H1 (cell line): Measurements from ENCODE around the gene MAST2. TPM values are rescaled to one million over a fixed set of nuclear protein-coding genes. Genes with fewer than 3 reads are reported as not detected.

Source experiments
- CTCF ChIA-PET: fragments of 300-600 bp; sonication (Branson Sonifier 250); formaldehyde crosslinking; loops from one replicate; lab custom pipeline; 2021; ENCODE audit not compliant: partially characterized antibody; lab: Charles Lee
- POLR2A ChIA-PET: fragments of 300-600 bp; sonication (Branson Sonifier 250); formaldehyde crosslinking; loops from one replicate; lab custom pipeline; 2021; ENCODE audit warnings: inconsistent platforms; ENCODE audit not compliant: partially characterized antibody; lab: Charles Lee
- DNase-seq, 2 experiments: peaks; one replicate each; pipeline versions ENCODE4 v3.0.0 to v3.0.0-alpha.2; 2010 to 2022; ENCODE audit warnings: low spot score in 2 of 2, low read depth in 1 of 2, mixed read lengths in 1 of 2
- FAIRE-seq: peaks from 2 replicates; lab custom pipeline; 2011; peaks lifted over from hg19 to GRCh38; lab: Jason Lieb, UNC
- H2AFZ ChIP-seq: 2 replicates; pipeline ENCODE4 v1.8.1; 2012; ENCODE audit warnings: low read length, inconsistent platforms
- H2AK5ac ChIP-seq: 2 replicates; pipeline ENCODE4 v1.6.1; 2013; ENCODE audit warnings: low read depth, low read length
- H2BK120ac ChIP-seq: replicated peaks from 2 replicates; pipeline ENCODE3; 2013; ENCODE audit warnings: low read depth, low read length, inconsistent platforms
- H2BK12ac ChIP-seq: 2 replicates; pipeline ENCODE4 v1.6.1; 2013; ENCODE audit warnings: low read depth, low read length
- H2BK15ac ChIP-seq: 2 replicates; pipeline ENCODE4 v1.6.1; 2013; ENCODE audit warnings: low read length
- H2BK20ac ChIP-seq: 2 replicates; pipeline ENCODE4 v1.6.1; 2013; ENCODE audit warnings: low read length
- H2BK5ac ChIP-seq: 2 replicates; pipeline ENCODE4 v1.6.1; 2013; ENCODE audit warnings: low read depth, low read length
- H3K14ac ChIP-seq: 2 replicates; pipeline ENCODE4 v1.6.1; 2013; ENCODE audit warnings: inconsistent platforms; ENCODE audit not compliant: insufficient read length
- H3K18ac ChIP-seq: 2 replicates; pipeline ENCODE4 v1.6.1; 2013; ENCODE audit warnings: low read length; ENCODE audit errors: extremely low read depth
- H3K23ac ChIP-seq: 2 replicates; pipeline ENCODE4 v1.6.1; 2013; ENCODE audit warnings: inconsistent platforms; ENCODE audit not compliant: insufficient read length
- H3K23me2 ChIP-seq: 2 replicates; pipeline ENCODE4 v1.6.1; 2013; ENCODE audit warnings: low read depth, low read length
- H3K27ac ChIP-seq: 2 replicates; pipeline ENCODE4 v1.6.1; 2011; ENCODE audit warnings: low read depth, low read length, inconsistent platforms
- H3K27me3 ChIP-seq, 4 experiments: replicated peaks in 1 of 4; 1 replicate in 1 of 4; 2 replicates in 3 of 4; pipeline versions ENCODE4 v1.6.1 to v1.8.1; 2011 to 2013; ENCODE audit warnings: low read length in 3 of 4, mild to moderate bottlenecking in 3 of 4, inconsistent platforms in 2 of 4, mixed read lengths in 2 of 4, moderate library complexity in 1 of 4; ENCODE audit not compliant: control insufficient read depth in 3 of 4, insufficient read depth in 3 of 4; ENCODE audit errors: extremely low read depth in 1 of 4
- H3K36me3 ChIP-seq, 4 experiments: 2 replicates each; pipeline versions ENCODE4 v1.6.1 to v1.8.1; 2011 to 2013; ENCODE audit warnings: mild to moderate bottlenecking in 4 of 4, low read length in 3 of 4, moderate library complexity in 2 of 4, control low read depth in 1 of 4, inconsistent platforms in 1 of 4; ENCODE audit not compliant: insufficient read depth in 4 of 4, control insufficient read depth in 2 of 4
- H3K4ac ChIP-seq: replicated peaks from 2 replicates; pipeline ENCODE3; 2013; ENCODE audit warnings: low read length, low read depth, mixed read lengths, inconsistent platforms; ENCODE audit not compliant: insufficient read length
- H3K4me1 ChIP-seq, 4 experiments: replicated peaks in 1 of 4; 1 replicate in 1 of 4; 2 replicates in 3 of 4; pipeline versions ENCODE4 v1.6.1 to v1.8.1; 2011 to 2013; ENCODE audit warnings: low read length in 3 of 4, inconsistent platforms in 2 of 4, mixed read lengths in 1 of 4; ENCODE audit not compliant: insufficient read depth in 4 of 4, control insufficient read depth in 3 of 4
- H3K4me2 ChIP-seq, 2 experiments: 2 replicates each; pipeline versions ENCODE4 v1.6.1 to v1.8.1; 2011 to 2013; ENCODE audit warnings: low read depth in 2 of 2, low read length in 2 of 2, control low read depth in 1 of 2, inconsistent platforms in 1 of 2, mild to moderate bottlenecking in 1 of 2; ENCODE audit not compliant: insufficient read depth in 1 of 2
- H3K4me3 ChIP-seq, 4 experiments: fragments of 200-600, 300-600 bp in 1 of 4; sonication (generic), shearing (Covaris generic), sonication (Bioruptor Twin) in 1 of 4; 2 replicates each; pipeline versions ENCODE4 v1.5.1 to v1.8.1; 2011 to 2016; ENCODE audit warnings: low read length in 4 of 4, low read depth in 3 of 4, control low read depth in 2 of 4, inconsistent platforms in 2 of 4, mild to moderate bottlenecking in 2 of 4, mixed read lengths in 1 of 4, moderate library complexity in 1 of 4; ENCODE audit not compliant: insufficient read depth in 2 of 4; ENCODE audit errors: extremely low read depth in 1 of 4
- H3K56ac ChIP-seq: replicated peaks from 2 replicates; pipeline ENCODE3; 2013; ENCODE audit warnings: low read depth, mild to moderate bottlenecking, mixed read lengths, low read length, inconsistent platforms; ENCODE audit not compliant: insufficient read length
- H3K79me1 ChIP-seq: 2 replicates; pipeline ENCODE4 v1.6.1; 2013; ENCODE audit warnings: low read depth, low read length, control low read depth
- H3K79me2 ChIP-seq, 2 experiments: 2 replicates each; pipeline versions ENCODE4 v1.6.1 to v1.8.1; 2012 to 2013; ENCODE audit warnings: low read length in 2 of 2, mild to moderate bottlenecking in 2 of 2, inconsistent platforms in 1 of 2; ENCODE audit not compliant: insufficient read depth in 2 of 2, control insufficient read depth in 1 of 2
- H3K9ac ChIP-seq, 4 experiments: replicated peaks in 1 of 4; 1 replicate in 1 of 4; 2 replicates in 3 of 4; pipeline versions ENCODE4 v1.6.1 to v1.8.1; 2011 to 2013; ENCODE audit warnings: low read depth in 3 of 4, low read length in 3 of 4, control low read depth in 2 of 4, mild to moderate bottlenecking in 2 of 4, moderate library complexity in 2 of 4, inconsistent platforms in 1 of 4; ENCODE audit errors: extremely low read depth in 1 of 4
- H3K9me3 ChIP-seq, 2 experiments: 2 replicates each; pipeline versions ENCODE4 v1.6.1 to v1.8.1; 2012 to 2013; ENCODE audit warnings: mild to moderate bottlenecking in 2 of 2, moderate library complexity in 2 of 2, control low read depth in 1 of 2, inconsistent platforms in 1 of 2, low read depth in 1 of 2, low read length in 1 of 2, mixed read lengths in 1 of 2; ENCODE audit not compliant: insufficient read depth in 2 of 2
- H4K20me1 ChIP-seq, 2 experiments: replicated peaks in 1 of 2; 2 replicates each; pipeline versions ENCODE3 to v1.8.1; 2011 to 2013; ENCODE audit warnings: inconsistent platforms in 2 of 2, low read length in 2 of 2, mild to moderate bottlenecking in 1 of 2; ENCODE audit not compliant: insufficient read depth in 2 of 2, control insufficient read depth in 1 of 2
- H4K5ac ChIP-seq: 2 replicates; pipeline ENCODE4 v1.6.1; 2013; ENCODE audit warnings: low read length, low read depth, mixed read lengths, inconsistent platforms; ENCODE audit not compliant: insufficient read length
- H4K8ac ChIP-seq: 2 replicates; pipeline ENCODE4 v1.8.0; 2013; ENCODE audit warnings: mild to moderate bottlenecking, moderate library complexity, low read length, inconsistent platforms; ENCODE audit not compliant: insufficient read depth; ENCODE audit errors: extremely low read depth
- H4K91ac ChIP-seq: replicated peaks from 2 replicates; pipeline ENCODE3; 2013; ENCODE audit warnings: low read length, mixed read lengths, inconsistent platforms; ENCODE audit not compliant: insufficient read length
- ATF3 ChIP-seq: IDR thresholded peaks from 2 replicates; pipeline ENCODE4 v1.6.1; 2011; ENCODE audit warnings: low read depth, mild to moderate bottlenecking, low read length; ENCODE audit not compliant: insufficient read depth
- CBX5 ChIP-seq: fragments of 300-800, 300-1000 bp; sonication (generic); IDR thresholded peaks from 2 replicates; pipeline ENCODE4 v1.7.1; 2016; ENCODE audit warnings: antibody characterized with exemption, low read length, low read depth
- CEBPB ChIP-seq: IDR thresholded peaks from 2 replicates; pipeline ENCODE4 v1.6.1; 2012; ENCODE audit warnings: low read depth, low read length
- CHD2 ChIP-seq: IDR thresholded peaks from 2 replicates; pipeline ENCODE4 v1.6.1; 2012; ENCODE audit warnings: low read length, improper control_type of control experiment
- FOSL1 ChIP-seq: IDR thresholded peaks from 2 replicates; pipeline ENCODE4 v1.6.1; 2011; ENCODE audit warnings: mild to moderate bottlenecking, low read depth, low read length, moderate library complexity; ENCODE audit not compliant: insufficient read depth
- KDM1A ChIP-seq: fragments of 200-600, 300-600 bp; sonication (generic); IDR thresholded peaks from 2 replicates; pipeline ENCODE4 v1.7.1; 2016; ENCODE audit warnings: mild to moderate bottlenecking, low read length, borderline replicate concordance
- MAX ChIP-seq: IDR thresholded peaks from 2 replicates; pipeline ENCODE4 v1.6.1; 2012; ENCODE audit warnings: inconsistent platforms
- POLR2A ChIP-seq, 2 experiments: IDR thresholded peaks; 1 replicate in 1 of 2; 2 replicates in 1 of 2; pipeline ENCODE4 v1.6.1; 2011; ENCODE audit warnings: low read depth in 2 of 2, low read length in 2 of 2, mild to moderate bottlenecking in 2 of 2; ENCODE audit errors: control extremely low read depth in 1 of 2
- RNF2 ChIP-seq: fragments of 200-900, 300-1000 bp; sonication (generic); IDR thresholded peaks from 2 replicates; pipeline ENCODE4 v1.7.1; 2016; ENCODE audit warnings: borderline replicate concordance, low read depth, mild to moderate bottlenecking, antibody characterized with exemption, low read length; ENCODE audit not compliant: poor library complexity, severe bottlenecking; ENCODE audit errors: missing control alignments
- SAP30 ChIP-seq: fragments of 300-600 bp; sonication (generic); IDR thresholded peaks from 2 replicates; pipeline ENCODE4 v1.7.1; 2012; ENCODE audit warnings: low read length, moderate library complexity, mild to moderate bottlenecking, inconsistent platforms; ENCODE audit not compliant: insufficient read depth, insufficient replicate concordance
- SP2 ChIP-seq: IDR thresholded peaks from 2 replicates; pipeline ENCODE4 v1.6.1; 2012; ENCODE audit warnings: mild to moderate bottlenecking, low read length, inconsistent platforms
- TAF7 ChIP-seq: optimal IDR thresholded peaks from 2 replicates; pipeline ENCODE3; 2011; ENCODE audit warnings: low read depth, mild to moderate bottlenecking, inconsistent platforms, low read length, moderate library complexity, borderline replicate concordance
- YY1 ChIP-seq: IDR thresholded peaks from 2 replicates; pipeline ENCODE4 v1.6.1; 2011; ENCODE audit warnings: low read depth, mild to moderate bottlenecking, low read length
- ZNF274 ChIP-seq: IDR thresholded peaks from 2 replicates; pipeline ENCODE4 v1.7.0; 2012; ENCODE audit warnings: low read length, borderline replicate concordance; ENCODE audit errors: extremely low read depth
- WGBS, 2 experiments: shearing (Covaris generic) in 1 of 2; methylation state at CpG; one replicate each; pipeline versions ENCODE4 v1.1.6 to v1.1.7; 2013 to 2015; ENCODE audit warnings: low lambda C conversion rate in 2 of 2, mixed read lengths in 2 of 2, inconsistent platforms in 1 of 2, low coverage in 1 of 2, missing lambda C conversion rate in 1 of 2; ENCODE audit not compliant: insufficient replicate concordance in 2 of 2, insufficient coverage in 1 of 2, insufficient read length in 1 of 2; ENCODE audit errors: extremely low coverage in 1 of 2, missing lambda C conversion rate in 1 of 2; 5-methylcytosine and 5-hydroxymethylcytosine counted together
- polyA plus RNA-seq, 7 experiments: library from polyadenylated mRNA; depleted of rRNA in 3 of 7; stranded (reverse) in 5 of 7; unstranded in 2 of 7; fragments of >200 nt in 5 of 7; fragments of 200-250 nt in 2 of 7; gene quantifications; 1 replicate in 5 of 7; 2 replicates in 1 of 7; 4 replicates in 1 of 7; pipeline versions ENCODE4 v1.2.1 to v1.2.3, GENCODE V29; 2011 to 2013; ENCODE audit warnings: missing spikeins in 2 of 7, mixed read lengths in 2 of 7
- total RNA-seq: library from RNA; stranded (reverse); fragmentation: NEBNext Ultra II Directional; extraction: Animal tissue kit (Norgen Biotek cat#: 25700); gene quantifications from 2 replicates; pipeline ENCODE4 v1.2.1, GENCODE V29; 2021

Gene MAST2
- total and polyA plus RNA-seq, 2 of the 8 experiments (the other 6 are each of a cell fraction or from before 2014, with no cell fraction given): 20.5 to 35.4 TPM

GRCh38 chr1:45945426-45945825 is 142.0 kb downstream of the MAST2 start:
- WGBS, 2 experiments: 88% methylated on average over 2 of the region's 2 CpGs; no CpG with 5 or more reads in 1 of the 2 experiments
- Histone ChIP-seq H2BK5ac (no peak overlapping the region), H3K18ac (no peak overlapping the region), H4K5ac (no peak overlapping the region), H4K91ac (no peak overlapping the region), H2BK12ac (no peak overlapping the region), H3K27me3 (no peaks in the 10 kb centered on the region), H3K4me1 (peaks cover 0 to 2% (median 0%) of the 10 kb centered on the region in 4 experiments; a peak in 1 of 7 replicates), H2BK20ac (no peak overlapping the region), H3K27ac (no peak overlapping the region), H3K36me3 (no peaks in the 10 kb centered on the region), H2AFZ (no peak overlapping the region), H3K9me3 (no peaks in the 10 kb centered on the region), H4K8ac (no peak overlapping the region), H3K4me3 (no peak overlapping the region), H3K23ac (no peak overlapping the region), H2BK15ac (no peak overlapping the region), H2BK120ac (no peak overlapping the region), H3K79me1 (no peaks in the 10 kb centered on the region; the same call in 1 of the 2 replicates), H3K79me2 (0 out of 4 replicates have a peak, but pooled peaks cover 0 to 6% of the 10 kb centered on the region in 2 experiments), H3K9ac (no peak overlapping the region), H3K14ac (no peak overlapping the region), H3K56ac (no peak overlapping the region), H3K4me2 (no peak overlapping the region), H4K20me1 (no peaks in the 10 kb centered on the region), H2AK5ac (no peak overlapping the region), H3K23me2 (no peaks in the 10 kb centered on the region), H3K4ac (no peak overlapping the region)
- CTCF ChIA-PET: interaction anchor here (1.1 kb wide), 1 partner anchor 43 kb away, joined by 3 read pairs; no protein-coding TSS in a partner anchor
- POLR2A ChIA-PET: no interaction called here
- FAIRE-seq (no peak), DNase-seq (no peak)
- TF ChIP-seq SP2: no peak
- TF ChIP-seq CBX5: no peak
- TF ChIP-seq ZNF274: no peak
- TF ChIP-seq POLR2A (IDR thresholded peaks at IDR 0.05; ENCODE audit: control extremely low read depth in 1 of 2, low read depth in 2 of 2, low read length in 2 of 2): no peak
- TF ChIP-seq SAP30: no peak
- TF ChIP-seq MAX: no peak
- TF ChIP-seq CEBPB: no peak
- no peak for TF ChIP-seq KDM1A
- TF ChIP-seq RNF2: no peak
- TF ChIP-seq CHD2: no peak
- TF ChIP-seq ATF3: no peak
- no peak for TF ChIP-seq FOSL1
- no peak for TF ChIP-seq YY1
- TF ChIP-seq TAF7: no peak
